ENCODE data around the gene CIITA. TPM values are rescaled to one million over a fixed set of nuclear protein-coding genes. Genes with fewer than 3 reads are reported as not detected.

The CIITA gene
- total RNA-seq, 4 donors from 2014 or later: 27.7 to 107 (median 60.9) TPM

GRCh38 chr16:10858203-10858602 lies 18.8 kb upstream of the CIITA start:
- no peak overlapping the region for H3K4me3 ChIP-seq
- no peaks in the 10 kb centered on the region for H3K36me3 ChIP-seq
- H3K27me3 ChIP-seq: no peaks in the 10 kb centered on the region
- DNase-seq: peak in 1 of 3 donors; percentile 58
- H3K4me1 ChIP-seq: no peaks in the 10 kb centered on the region
- TF ChIP-seq POLR2A (IDR thresholded peaks at IDR 0.05) (no peak), CTCF (IDR thresholded peaks at IDR 0.05) (no peak)
- H3K27ac ChIP-seq: no peak overlapping the region
- H3K9me3 ChIP-seq: no peaks in the 10 kb centered on the region

- Histone ChIP-seq H3K36me3 (no peaks in the 10 kb centered on the region), H3K27ac (no peak overlapping the region), H3K4me3 (no peak overlapping the region), H3K4me1 (no peaks in the 10 kb centered on the region), H3K9me3 (no peaks in the 10 kb centered on the region), H3K27me3 (no peaks in the 10 kb centered on the region)
- TF ChIP-seq POLR2A (IDR thresholded peaks at IDR 0.05) (no peak), CTCF (IDR thresholded peaks at IDR 0.05) (no peak)
- no peak for DNase-seq
These were observed 18.0 kb upstream of the CIITA start for GRCh38 chr16:10859020-10859419.

GRCh38 chr16:10859658-10860057 lies 17.3 kb upstream of the CIITA start:
- Histone ChIP-seq H3K27ac (no peak overlapping the region), H3K4me1 (no peaks in the 10 kb centered on the region), H3K9me3 (no peaks in the 10 kb centered on the region), H3K27me3 (no peaks in the 10 kb centered on the region), H3K4me3 (no peak overlapping the region), H3K36me3 (no peaks in the 10 kb centered on the region)
- no peak for TF ChIP-seq POLR2A (IDR thresholded peaks at IDR 0.05)
- TF ChIP-seq CTCF (IDR thresholded peaks at IDR 0.05): no peak
- DNase-seq: no peak

- Histone ChIP-seq H3K27ac (no peak overlapping the region), H3K27me3 (no peaks in the 10 kb centered on the region), H3K36me3 (no peaks in the 10 kb centered on the region), H3K4me3 (no peak overlapping the region), H3K4me1 (peaks cover 0 to 4% (median 0%) of the 10 kb centered on the region in 4 donors), H3K9me3 (no peaks in the 10 kb centered on the region)
- no peak for TF ChIP-seq CTCF (IDR thresholded peaks at IDR 0.05)
- DNase-seq: peak in 1 of 3 donors; percentile 71
These were observed 14.6 kb upstream of the CIITA start for GRCh38 chr16:10862438-10862837.

- Histone ChIP-seq H3K27ac (peak overlapping the region in 3 of 4 donors; percentile 17 to 77 (median 46)), H3K27me3 (no peaks in the 10 kb centered on the region), H3K4me3 (peak overlapping the region in 1 of 4 donors; percentile 16), H3K9me3 (no peaks in the 10 kb centered on the region), H3K36me3 (no peaks in the 10 kb centered on the region), H3K4me1 (peaks cover 0 to 30% (median 18%) of the 10 kb centered on the region in 4 donors)
- TF ChIP-seq POLR2A (IDR thresholded peaks at IDR 0.05) (no peak), CTCF (IDR thresholded peaks at IDR 0.05) (no peak)
- peak in 1 of 3 donors; percentile 17 for DNase-seq
These were observed 10.7 kb upstream of the CIITA start for GRCh38 chr16:10865991-10866966.

Measured in Peyer's patch (tissue), 4 donors.